Coronary artery (tissue), 2 donors: ENCODE results near the gene CFAP57.

Source experiments
- DNase-seq: peaks from one replicate; pipeline ENCODE4 v3.0.0-alpha.2; 2017; ENCODE audit warnings: low spot score
- H3K27ac ChIP-seq, 2 donors: fragments of 200-600 bp; sonication (generic); one replicate each; pipeline ENCODE4 v1.5.1; 2016 to 2019
- H3K4me3 ChIP-seq: fragments of 200-600 bp; sonication (generic); 2 replicates; pipeline ENCODE4 v1.5.1; 2016; ENCODE audit warnings: mild to moderate bottlenecking, moderate library complexity
- TF ChIP-seq, protein P1 (sequence below): fragments of 200-600 bp; sonication (generic); IDR thresholded peaks from one replicate; pipeline ENCODE4 v1.5.1; 2019; ENCODE audit warnings: antibody characterized with exemption

Gene CFAP57

DNA sequence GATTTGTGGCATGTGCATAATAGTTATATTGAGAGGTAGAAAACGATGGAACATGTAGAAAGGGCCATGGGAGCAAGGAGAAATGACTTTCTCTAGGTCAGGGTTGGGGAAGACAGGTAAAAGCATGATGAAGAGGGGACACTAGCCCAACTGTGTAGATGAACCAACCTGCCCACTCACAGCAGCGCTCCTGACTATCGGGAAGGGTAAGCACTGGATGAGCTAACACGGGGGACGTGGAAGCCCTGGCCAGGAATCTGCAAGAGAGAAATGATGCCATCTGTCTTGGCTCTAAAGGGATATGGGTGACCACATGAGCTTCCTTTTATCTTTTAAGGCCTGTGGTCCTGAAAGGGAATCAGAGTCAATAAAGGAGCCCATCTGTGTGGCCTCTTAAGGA is 61.5 kb downstream of the CFAP57 start:
- TF ChIP-seq, protein P1, sequence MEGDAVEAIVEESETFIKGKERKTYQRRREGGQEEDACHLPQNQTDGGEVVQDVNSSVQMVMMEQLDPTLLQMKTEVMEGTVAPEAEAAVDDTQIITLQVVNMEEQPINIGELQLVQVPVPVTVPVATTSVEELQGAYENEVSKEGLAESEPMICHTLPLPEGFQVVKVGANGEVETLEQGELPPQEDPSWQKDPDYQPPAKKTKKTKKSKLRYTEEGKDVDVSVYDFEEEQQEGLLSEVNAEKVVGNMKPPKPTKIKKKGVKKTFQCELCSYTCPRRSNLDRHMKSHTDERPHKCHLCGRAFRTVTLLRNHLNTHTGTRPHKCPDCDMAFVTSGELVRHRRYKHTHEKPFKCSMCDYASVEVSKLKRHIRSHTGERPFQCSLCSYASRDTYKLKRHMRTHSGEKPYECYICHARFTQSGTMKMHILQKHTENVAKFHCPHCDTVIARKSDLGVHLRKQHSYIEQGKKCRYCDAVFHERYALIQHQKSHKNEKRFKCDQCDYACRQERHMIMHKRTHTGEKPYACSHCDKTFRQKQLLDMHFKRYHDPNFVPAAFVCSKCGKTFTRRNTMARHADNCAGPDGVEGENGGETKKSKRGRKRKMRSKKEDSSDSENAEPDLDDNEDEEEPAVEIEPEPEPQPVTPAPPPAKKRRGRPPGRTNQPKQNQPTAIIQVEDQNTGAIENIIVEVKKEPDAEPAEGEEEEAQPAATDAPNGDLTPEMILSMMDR = no peak
- DNase-seq = no peak

DNA sequence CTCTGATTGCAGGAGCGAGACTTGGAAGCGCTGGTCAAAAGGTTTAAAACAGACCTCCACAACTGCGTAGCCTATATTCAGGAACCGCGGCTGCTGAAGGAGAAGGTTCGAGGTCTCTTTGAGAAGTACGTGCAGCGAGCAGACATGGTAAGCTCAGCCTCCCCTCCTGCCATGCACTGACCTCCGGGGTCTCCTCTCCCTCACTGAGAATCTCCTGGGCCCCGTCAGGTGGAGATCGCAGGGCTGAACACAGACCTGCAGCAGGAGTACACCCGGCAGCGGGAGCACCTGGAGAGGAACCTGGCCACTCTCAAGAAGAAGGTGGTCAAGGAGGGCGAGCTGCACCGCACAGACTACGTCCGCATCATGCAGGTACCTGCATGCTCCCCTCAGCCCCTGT is 62.1 kb downstream of the CFAP57 start:
- Histone ChIP-seq H3K27ac (no peak overlapping the region), H3K4me3 (no peak overlapping the region)
- TF ChIP-seq, protein P1 = no peak
- DNase-seq = no peak

More for the DNA sequence above, 61.5 kb downstream of the CFAP57 start:
- Histone ChIP-seq H3K27ac (no peak overlapping the region), H3K4me3 (no peak overlapping the region)

DNA sequence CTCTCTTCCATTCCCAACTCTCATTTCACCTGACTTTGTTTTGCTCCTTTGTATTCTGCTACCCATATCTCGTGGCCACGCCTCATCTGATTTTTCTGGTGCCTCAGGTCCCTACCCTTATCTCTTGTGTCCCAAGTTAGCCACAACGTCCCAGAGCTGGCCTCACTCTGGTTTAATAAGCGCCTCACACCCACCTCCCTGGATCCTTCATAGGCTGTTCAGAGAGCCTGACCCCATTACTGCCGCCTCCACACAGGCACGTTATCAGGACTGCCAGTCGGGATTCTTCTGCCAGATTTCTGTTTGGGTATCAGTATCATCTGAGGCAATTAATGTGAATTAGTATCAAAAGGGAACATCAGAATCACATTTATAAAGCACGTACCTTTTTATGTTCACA is 62.9 kb downstream of the CFAP57 start:
- Histone ChIP-seq H3K27ac (no peak overlapping the region), H3K4me3 (no peak overlapping the region)
- DNase-seq = no peak
- TF ChIP-seq, protein P1 = no peak

DNA sequence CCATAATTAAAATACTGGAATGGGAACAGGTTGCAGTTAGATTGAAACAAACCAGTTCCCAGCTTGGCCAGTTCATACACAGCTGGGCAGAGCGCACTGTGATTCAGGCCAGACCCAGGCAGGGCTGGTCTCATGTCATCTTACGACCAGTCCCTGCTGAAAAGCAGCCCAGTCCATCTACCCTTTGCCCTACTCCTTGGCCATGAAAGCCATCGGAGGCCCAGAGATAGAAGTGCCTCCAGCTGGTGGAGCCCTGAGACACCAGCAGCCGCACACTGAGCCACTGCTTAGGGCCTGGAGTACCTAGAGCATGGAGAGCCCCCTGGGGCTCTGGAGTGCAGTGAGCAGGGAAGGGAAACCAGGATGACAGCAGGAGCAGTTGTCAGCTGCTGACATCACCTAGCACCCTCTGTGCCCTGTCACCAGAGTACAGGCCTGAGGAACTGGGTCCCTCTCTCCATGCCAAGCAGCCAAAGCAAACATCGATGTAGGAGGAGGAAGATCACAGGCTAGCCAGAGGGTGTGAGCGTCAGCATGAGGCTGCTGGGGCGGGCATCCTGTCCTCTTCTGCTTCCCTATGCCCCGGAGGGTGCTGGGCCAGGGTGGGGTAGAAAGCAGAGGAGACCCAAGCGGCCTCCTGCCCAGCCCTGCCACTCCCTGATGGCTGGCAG is 63.5 kb downstream of the CFAP57 start:
- Histone ChIP-seq H3K27ac (no peak overlapping the region), H3K4me3 (no peak overlapping the region)
- DNase-seq = no peak
- TF ChIP-seq, protein P1 = no peak

DNA sequence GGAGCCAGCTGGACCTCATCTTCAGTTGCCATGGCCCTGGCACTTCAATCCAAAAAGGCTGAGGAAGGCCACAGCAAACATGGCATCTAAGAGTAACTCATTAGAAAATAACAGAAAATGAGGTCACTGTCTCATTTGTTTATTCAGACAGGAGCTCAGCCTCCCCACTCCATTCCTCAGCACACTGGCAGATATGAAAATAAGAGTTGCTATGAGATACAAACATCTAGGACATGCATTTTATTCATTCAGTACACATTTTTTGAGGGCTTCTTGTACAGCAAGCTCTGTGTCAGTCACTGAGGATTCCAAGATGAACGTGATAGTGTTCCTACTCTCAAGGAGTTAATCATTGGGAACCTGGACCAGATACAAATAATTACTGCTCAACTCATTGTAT is 65.0 kb downstream of the CFAP57 start:
- Histone ChIP-seq H3K4me3 (no peak overlapping the region), H3K27ac (no peak overlapping the region)
- TF ChIP-seq, protein P1 = no peak
- no peak for DNase-seq

DNA sequence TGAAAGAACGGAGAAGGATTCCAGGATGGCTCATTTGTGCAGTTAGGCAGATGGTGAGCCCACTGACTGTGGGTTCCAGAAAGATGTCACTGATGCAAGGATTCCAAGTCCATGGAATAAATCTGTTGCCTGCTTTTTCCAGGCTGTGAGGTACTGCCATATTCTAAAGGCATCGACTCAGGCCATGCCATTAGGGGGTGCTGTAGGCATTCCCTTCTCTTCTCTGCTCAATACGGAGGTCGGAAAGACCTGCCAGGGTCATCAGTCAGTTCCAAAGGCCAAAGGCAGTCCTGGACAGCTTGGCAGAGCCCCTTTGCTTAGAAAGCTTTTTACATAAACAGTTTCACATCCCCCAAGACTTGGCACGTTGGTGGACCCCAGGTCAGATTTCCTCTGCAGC is 66.0 kb downstream of the CFAP57 start:
- Histone ChIP-seq H3K27ac (no peak overlapping the region), H3K4me3 (no peak overlapping the region)
- TF ChIP-seq, protein P1 = peak; percentile 33
- DNase-seq = no peak

DNA sequence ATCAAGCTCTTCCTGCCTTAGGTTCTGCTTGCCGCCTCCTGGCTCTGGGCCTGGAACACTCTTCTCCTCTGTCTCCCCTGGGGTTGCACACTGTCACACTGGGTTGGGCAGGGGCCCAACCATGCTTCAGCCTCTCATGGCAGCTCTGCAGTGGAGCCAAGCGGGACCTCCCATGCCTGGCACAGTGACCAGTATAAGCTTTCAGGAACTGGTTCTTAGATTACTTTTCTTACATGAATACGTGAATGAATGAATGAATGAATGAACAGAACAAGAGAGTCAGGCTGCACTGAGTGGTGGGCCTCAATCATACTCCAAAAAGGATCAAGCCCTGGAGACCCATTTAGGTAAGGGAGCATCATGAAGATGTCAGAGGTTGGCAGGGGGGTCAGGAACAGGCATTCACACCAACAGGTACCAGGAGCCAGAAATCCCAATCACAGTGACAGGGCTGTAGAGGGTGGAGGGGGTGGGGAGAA is 66.9 kb downstream of the CFAP57 start:
- DNase-seq = no peak
- Histone ChIP-seq H3K4me3 (no peak overlapping the region), H3K27ac (no peak overlapping the region)
- TF ChIP-seq, protein P1 = no peak
